Fibroblast of lung (primary cell): ENCODE results near the gene IARS1. TPM values are rescaled to one million over a fixed set of nuclear protein-coding genes. Genes with fewer than 3 reads are reported as not detected.
A peak's percentile ranks its signal among the peaks of the same experiment; 100 is the strongest.

Source experiments
- DNase-seq, 2 donors: peaks; one replicate each; pipeline versions ENCODE4 v3.0.0 to v3.0.0-alpha.2; 2010; ENCODE audit warnings: low read depth in 2 of 2
- H2AFZ ChIP-seq: 2 replicates; pipeline ENCODE4 v1.5.1; 2012; ENCODE audit warnings: low read length, control low read depth, inconsistent platforms
- H3K27ac ChIP-seq: 2 replicates; pipeline ENCODE4 v1.5.1; 2011; ENCODE audit warnings: low read length, control low read depth; ENCODE audit not compliant: insufficient read depth
- H3K27me3 ChIP-seq: 2 replicates; pipeline ENCODE4 v1.5.1; 2011; ENCODE audit warnings: mild to moderate bottlenecking, low read length; ENCODE audit not compliant: control insufficient read depth, insufficient read depth
- H3K36me3 ChIP-seq: 2 replicates; pipeline ENCODE4 v1.5.1; 2011; ENCODE audit warnings: low read length; ENCODE audit not compliant: control insufficient read depth, insufficient read depth
- H3K4me1 ChIP-seq: 2 replicates; pipeline ENCODE4 v1.5.1; 2011; ENCODE audit warnings: low read length; ENCODE audit not compliant: control insufficient read depth, insufficient read depth; ENCODE audit errors: extremely low read depth
- H3K4me2 ChIP-seq: 2 replicates; pipeline ENCODE4 v1.5.1; 2011; ENCODE audit warnings: low read length, control low read depth; ENCODE audit not compliant: insufficient read depth; ENCODE audit errors: extremely low read depth
- H3K4me3 ChIP-seq, 4 experiments: fragments of 200-600 bp in 1 of 4; sonication (generic) in 1 of 4; replicated peaks in 1 of 4; 2 replicates each; pipeline ENCODE4 v1.5.1; 2011 to 2016; ENCODE audit warnings: low read length in 4 of 4, low read depth in 3 of 4, mild to moderate bottlenecking in 3 of 4, control low read depth in 2 of 4, inconsistent platforms in 1 of 4, mixed read lengths in 1 of 4; ENCODE audit not compliant: insufficient read depth in 1 of 4; ENCODE audit errors: control extremely low read depth in 1 of 4
- H3K79me2 ChIP-seq: 2 replicates; pipeline ENCODE4 v1.5.1; 2012; ENCODE audit warnings: mild to moderate bottlenecking, low read length, inconsistent platforms; ENCODE audit not compliant: control insufficient read depth, insufficient read depth
- H3K9ac ChIP-seq: 2 replicates; pipeline ENCODE4 v1.5.1; 2011; ENCODE audit warnings: mild to moderate bottlenecking, low read length, control low read depth; ENCODE audit not compliant: insufficient read depth
- H3K9me3 ChIP-seq: 2 replicates; pipeline ENCODE4 v1.5.1; 2012; ENCODE audit warnings: low read depth, low read length; ENCODE audit not compliant: control insufficient read depth, insufficient read depth
- H4K20me1 ChIP-seq: 2 replicates; pipeline ENCODE4 v1.5.1; 2011; ENCODE audit warnings: low read length; ENCODE audit not compliant: control insufficient read depth, insufficient read depth; ENCODE audit errors: extremely low read depth
- CTCF ChIP-seq, 2 donors: IDR thresholded peaks in 1 of 2; conservative IDR thresholded peaks in 1 of 2; 1 replicate in 1 of 2; 2 replicates in 1 of 2; pipeline ENCODE4 v1.5.1; 2011 to 2012; ENCODE audit warnings: low read length in 2 of 2, control low read depth in 1 of 2, inconsistent platforms in 1 of 2, low read depth in 1 of 2, mild to moderate bottlenecking in 1 of 2
- EZH2 ChIP-seq: IDR thresholded peaks from 2 replicates; pipeline ENCODE4 v1.5.1; 2012; ENCODE audit warnings: low read length, control low read depth, mild to moderate bottlenecking; ENCODE audit errors: missing control alignments
- polyA plus RNA-seq, 2 donors: library from polyadenylated mRNA; depleted of rRNA in 1 of 2; stranded (reverse) in 1 of 2; unstranded in 1 of 2; fragments of >200 nt; gene quantifications; 2 replicates each; pipeline ENCODE4 v1.2.1, GENCODE V29; 2011 to 2012; ENCODE audit warnings: missing spikeins in 1 of 2
- total RNA-seq: library from RNA; depleted of rRNA; stranded (reverse); fragments of >200 nt; gene quantifications from 2 replicates; pipeline ENCODE4 v1.2.1, GENCODE V29; 2014

IARS1 gene
- total and polyA plus RNA-seq, 2 donors (not counting 1 experiment from before 2014, with no cell fraction given) = 88.4 to 595 TPM

DNA sequence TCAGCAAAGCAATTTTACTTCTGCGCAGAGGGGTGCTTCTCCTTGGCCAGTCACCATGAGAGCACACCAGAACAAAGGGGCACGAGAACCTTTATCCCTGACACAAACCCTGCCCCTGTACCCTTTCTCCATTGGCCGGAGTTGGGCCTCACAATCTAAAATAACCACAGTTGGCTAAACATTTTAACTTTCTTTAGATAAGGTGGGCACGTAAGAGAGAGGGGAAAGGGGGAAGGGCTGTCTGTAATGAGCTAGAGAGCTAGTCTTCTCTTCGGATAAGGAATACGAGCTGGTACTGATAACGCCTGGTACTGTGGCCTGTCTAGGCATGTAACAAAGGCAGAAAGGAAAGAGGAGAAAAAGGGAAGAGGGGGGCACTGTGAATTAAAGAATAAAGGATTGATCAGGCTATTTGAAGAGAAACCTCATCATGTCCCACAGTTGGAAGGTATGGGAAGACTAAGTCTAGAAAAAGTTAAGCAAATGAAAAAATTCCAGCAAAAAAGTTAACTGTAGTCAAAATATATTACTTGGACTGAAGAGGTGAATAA lies 1.8 kb upstream of the IARS1 start:
- Histone ChIP-seq H4K20me1 (no peaks in the 10 kb centered on the region), H3K9ac (no peak overlapping the region), H3K79me2 (peaks cover 31% of the 10 kb centered on the region), H3K4me2 (no peak overlapping the region), H3K9me3 (no peaks in the 10 kb centered on the region), H3K36me3 (peaks cover 6% of the 10 kb centered on the region), H3K4me1 (peaks cover 2% of the 10 kb centered on the region), H2AFZ (no peak overlapping the region), H3K27ac (no peak overlapping the region), H3K4me3 (no peak overlapping the region), H3K27me3 (no peaks in the 10 kb centered on the region)
- TF ChIP-seq EZH2 (no peak), CTCF (conservative IDR thresholded peaks at IDR 0.05 in 1 of 2, IDR thresholded peaks at IDR 0.05 in 1 of 2; ENCODE audit: low read depth in 1 of 2, low read length in 2 of 2) (no peak)
- DNase-seq = no peak

DNA sequence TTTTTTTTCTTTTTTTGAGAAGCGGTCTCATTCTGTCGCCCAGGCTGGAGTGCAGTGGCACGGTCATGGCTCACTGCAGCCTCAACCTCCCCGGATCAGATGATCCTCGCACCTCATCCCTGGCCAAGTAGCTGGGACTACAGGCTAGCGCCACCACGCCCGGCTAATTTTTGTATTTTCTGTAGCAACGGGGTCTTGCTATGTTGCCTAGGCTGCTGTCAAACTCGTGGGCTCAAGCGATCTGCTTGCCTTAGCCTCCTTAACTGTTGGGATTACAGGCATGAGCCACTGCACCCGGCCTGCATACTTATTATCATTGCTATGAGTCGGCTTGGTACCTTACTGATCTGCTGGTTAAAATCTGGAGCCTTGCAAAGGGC lies 790 bp upstream of the IARS1 start:
- H2AFZ ChIP-seq = peak overlapping the region; percentile 77
- no peaks in the 10 kb centered on the region for H4K20me1 ChIP-seq
- TF ChIP-seq EZH2 (no peak), CTCF (conservative IDR thresholded peaks at IDR 0.05 in 1 of 2, IDR thresholded peaks at IDR 0.05 in 1 of 2; ENCODE audit: low read depth in 1 of 2, low read length in 2 of 2) (no peak)
- peak overlapping the region; percentile 81 for H3K27ac ChIP-seq
- H3K79me2 ChIP-seq = peaks cover 40% of the 10 kb centered on the region
- H3K36me3 ChIP-seq = peaks cover 5% of the 10 kb centered on the region
- no peaks in the 10 kb centered on the region for H3K27me3 ChIP-seq
- H3K4me1 ChIP-seq = peaks cover 2% of the 10 kb centered on the region
- no peaks in the 10 kb centered on the region for H3K9me3 ChIP-seq
- DNase-seq = peak; percentile 19 to 27
- peak overlapping the region; percentile 57 to 89 (median 84) for H3K4me3 ChIP-seq
- peak overlapping the region; percentile 73 for H3K4me2 ChIP-seq
- H3K9ac ChIP-seq = no peak overlapping the region

DNA sequence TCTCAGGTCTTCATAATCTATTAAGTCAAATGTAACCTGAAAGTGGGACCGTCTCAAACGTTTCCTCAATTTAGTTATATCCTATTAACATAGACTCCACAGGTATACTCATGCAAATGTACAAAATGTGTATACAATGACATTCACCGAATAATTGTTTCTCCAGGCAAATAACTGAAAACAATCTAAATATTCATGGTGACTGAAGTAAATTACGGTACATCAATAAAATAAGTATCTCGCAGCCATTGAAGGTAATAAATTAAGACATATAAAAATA lies 482 bp downstream of the IARS1 start:
- Histone ChIP-seq H3K9ac (peak overlapping the region; percentile 77), H3K4me2 (peak overlapping the region; percentile 77), H3K36me3 (peaks cover 2% of the 10 kb centered on the region), H3K4me3 (peak overlapping the region; percentile 81 to 92 (median 88)), H2AFZ (no peak overlapping the region), H4K20me1 (no peaks in the 10 kb centered on the region), H3K79me2 (peaks cover 49% of the 10 kb centered on the region), H3K27ac (peak overlapping the region; percentile 81), H3K4me1 (peaks cover 2% of the 10 kb centered on the region), H3K27me3 (no peaks in the 10 kb centered on the region), H3K9me3 (no peaks in the 10 kb centered on the region)
- TF ChIP-seq CTCF (conservative IDR thresholded peaks at IDR 0.05 in 1 of 2, IDR thresholded peaks at IDR 0.05 in 1 of 2; ENCODE audit: low read depth in 1 of 2, low read length in 2 of 2) (no peak), EZH2 (no peak)
- no peak for DNase-seq
